ENCODE measurements around the gene NRP1.
"Not testable (repeated sequence)": the region's sequence is repeated elsewhere in the genome, so short reads cannot be mapped to it uniquely, and the experiment has no call there.

Gene NRP1

GRCh38 chr10:33234831-33235237 lies 99.6 kb downstream of the NRP1 start:
- DNase-seq, result no peak

- no peak for DNase-seq
These were observed 100.8 kb downstream of the NRP1 start for GRCh38 chr10:33233635-33234034.

- DNase-seq, result no peak
These were observed 101.2 kb downstream of the NRP1 start for GRCh38 chr10:33233221-33233620.

- no peak for DNase-seq
These were observed 102.7 kb downstream of the NRP1 start for GRCh38 chr10:33231621-33232350.

- no peak for DNase-seq
These were observed 104.6 kb downstream of the NRP1 start for GRCh38 chr10:33229949-33230267.

- DNase-seq, result no peak
These were observed 105.1 kb downstream of the NRP1 start for GRCh38 chr10:33229252-33229948.

- no peak for DNase-seq
These were observed 106.0 kb downstream of the NRP1 start for GRCh38 chr10:33228426-33228825.

GRCh38 chr10:33227489-33227888 lies 107.0 kb downstream of the NRP1 start:
- DNase-seq, result no peak

GRCh38 chr10:33224251-33224965 lies 110.1 kb downstream of the NRP1 start:
- DNase-seq, result no peak

- DNase-seq, result no peak
These were observed 111.0 kb downstream of the NRP1 start for GRCh38 chr10:33223326-33224000.

GRCh38 chr10:33222304-33222703 lies 112.2 kb downstream of the NRP1 start:
- not testable (repeated sequence) for DNase-seq

GRCh38 chr10:33217854-33218253 lies 116.6 kb downstream of the NRP1 start:
- DNase-seq, result no peak

GRCh38 chr10:33216661-33217427 lies 117.6 kb downstream of the NRP1 start:
- no peak for DNase-seq

GRCh38 chr10:33215635-33216034 lies 118.8 kb downstream of the NRP1 start:
- no peak for DNase-seq

GRCh38 chr10:33215154-33215553 lies 119.3 kb downstream of the NRP1 start:
- DNase-seq, result no peak

GRCh38 chr10:33214174-33214573 lies 120.3 kb downstream of the NRP1 start:
- no peak for DNase-seq

GRCh38 chr10:33212061-33212748 lies 122.3 kb downstream of the NRP1 start:
- no peak for DNase-seq

GRCh38 chr10:33211106-33211878 lies 123.2 kb downstream of the NRP1 start:
- no peak for DNase-seq

GRCh38 chr10:33209802-33210201 lies 124.7 kb downstream of the NRP1 start:
- no peak for DNase-seq

GRCh38 chr10:33208166-33208565 lies 126.3 kb downstream of the NRP1 start:
- no peak for DNase-seq

- no peak for DNase-seq
These were observed 130.4 kb downstream of the NRP1 start for GRCh38 chr10:33204031-33204430.
